ENCODE results near the gene RERE.

- TF ChIP-seq FOXP2 (optimal IDR thresholded peaks at IDR 0.05; ENCODE audit: control extremely low read depth, extremely low read length, insufficient read depth) (no peak), POLR2AphosphoS5 (IDR thresholded peaks at IDR 0.05; ENCODE audit: borderline replicate concordance, low read depth, low read length) (no peak), EZH2 (IDR thresholded peaks at IDR 0.05) (no peak)
These were observed 80.5 kb downstream of the RERE start for GRCh38 chr1:8736927-8737326.

Data from SK-N-MC (cell line).